Measurements from ENCODE around the gene DRC3.

- TF ChIP-seq CTCF (conservative IDR thresholded peaks at IDR 0.05; ENCODE audit: low read depth, low read length): no peak
- TF ChIP-seq EZH2 (IDR thresholded peaks at IDR 0.05; ENCODE audit: borderline replicate concordance, low read depth, low read length, poor library complexity, severe bottlenecking): no peak
These were observed 12.5 kb downstream of the DRC3 start for GRCh38 chr17:17985153-17985552.
